Kidney glomerular epithelial cell (primary cell): Measurements from ENCODE around the gene PLAU.
"Not testable (repeated sequence)": the region's sequence is repeated elsewhere in the genome, so short reads cannot be mapped to it uniquely, and the experiment has no call there.

Source experiments
- DNase-seq: peaks from one replicate; lab custom pipeline; 2025; lab: John Stamatoyannopoulos, UW

The PLAU gene

GRCh38 chr10:73898730-73899410 lies 12.1 kb upstream of the PLAU start:
- DNase-seq, result no peak

DNA sequence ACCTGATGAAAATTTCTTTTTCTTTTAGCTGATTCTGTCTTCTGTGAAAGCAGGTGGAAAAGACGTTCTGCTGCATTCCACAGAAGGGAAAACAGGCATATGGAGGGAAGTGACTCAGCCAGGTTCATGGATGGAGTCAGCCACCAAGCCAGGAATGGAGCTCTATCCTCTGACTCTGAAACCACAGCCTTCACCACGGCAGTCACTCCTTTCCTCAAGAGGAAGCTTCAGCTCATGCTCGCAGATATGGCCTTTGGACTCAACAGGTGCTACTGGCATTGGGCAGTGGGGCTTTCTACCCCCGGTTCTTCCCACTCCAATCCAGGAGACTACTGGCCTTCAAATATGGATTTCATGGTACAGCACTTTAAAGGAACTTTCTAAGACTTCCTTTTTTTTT lies 11.5 kb upstream of the PLAU start:
- DNase-seq, result peak; percentile 82

DNA sequence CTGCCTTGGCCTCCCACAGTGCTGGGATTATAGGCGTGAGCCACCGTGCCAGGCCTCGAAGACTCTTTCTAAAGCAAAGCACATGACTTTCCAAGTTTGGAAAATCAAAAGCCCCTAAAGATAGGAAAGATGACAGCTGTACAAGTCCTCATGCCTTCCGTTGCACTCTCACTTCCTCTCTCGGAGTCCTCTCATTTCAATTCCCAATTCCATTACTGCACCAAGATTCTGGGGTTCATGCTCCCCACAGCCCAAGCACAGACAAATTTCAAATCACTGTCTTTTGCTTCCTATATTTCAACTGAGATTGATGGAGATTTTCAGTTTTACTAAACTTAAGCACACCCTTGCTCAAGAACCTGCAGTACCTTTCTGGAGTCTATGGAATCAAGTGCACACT lies 10.9 kb upstream of the PLAU start:
- no peak for DNase-seq

DNA sequence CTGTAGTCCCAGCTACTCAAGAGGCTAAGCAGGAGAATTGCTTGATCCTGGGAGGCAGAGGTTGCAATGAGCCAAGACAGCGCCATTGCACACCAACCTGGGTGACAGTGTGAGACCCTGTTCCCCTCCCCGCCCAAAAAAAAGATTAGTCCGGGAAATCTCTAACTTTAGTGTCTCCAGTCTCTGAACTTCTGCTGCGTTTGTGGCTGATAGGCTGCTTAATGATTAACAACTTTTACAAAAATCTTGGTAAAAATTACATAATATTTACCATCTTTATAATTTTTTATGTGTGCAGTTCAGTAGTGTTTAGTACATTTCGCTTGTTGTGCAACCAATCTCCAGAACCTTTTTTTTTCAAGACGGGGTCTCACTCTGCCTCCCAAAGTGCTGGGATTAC lies 9.7 kb upstream of the PLAU start:
- DNase-seq, result no peak

DNA sequence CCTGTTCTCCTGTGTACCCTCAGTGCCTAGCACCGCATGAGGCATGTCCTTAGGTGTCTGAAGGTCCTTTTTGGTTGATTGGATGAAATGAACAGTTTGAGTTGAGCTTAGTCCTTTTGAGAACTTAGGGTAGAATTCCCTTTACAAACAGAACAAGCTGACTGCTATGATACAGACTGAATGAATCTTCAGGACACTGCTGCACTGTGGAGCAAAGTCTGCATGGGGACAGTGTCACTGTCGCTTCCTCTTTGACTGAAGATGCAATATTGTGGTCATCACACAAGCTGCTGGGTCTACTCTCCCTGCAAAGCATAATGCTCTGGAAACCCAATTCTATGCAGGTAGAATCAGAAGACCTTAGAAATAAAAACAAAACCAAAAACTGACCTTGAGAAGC lies 8.6 kb upstream of the PLAU start:
- no peak for DNase-seq

- DNase-seq, result no peak
Measured at GRCh38 chr10:73905256-73906020, 5.5 kb upstream of the PLAU start.

- DNase-seq, result peak; percentile 89
Measured at GRCh38 chr10:73906524-73907447, 4.1 kb upstream of the PLAU start.

DNA sequence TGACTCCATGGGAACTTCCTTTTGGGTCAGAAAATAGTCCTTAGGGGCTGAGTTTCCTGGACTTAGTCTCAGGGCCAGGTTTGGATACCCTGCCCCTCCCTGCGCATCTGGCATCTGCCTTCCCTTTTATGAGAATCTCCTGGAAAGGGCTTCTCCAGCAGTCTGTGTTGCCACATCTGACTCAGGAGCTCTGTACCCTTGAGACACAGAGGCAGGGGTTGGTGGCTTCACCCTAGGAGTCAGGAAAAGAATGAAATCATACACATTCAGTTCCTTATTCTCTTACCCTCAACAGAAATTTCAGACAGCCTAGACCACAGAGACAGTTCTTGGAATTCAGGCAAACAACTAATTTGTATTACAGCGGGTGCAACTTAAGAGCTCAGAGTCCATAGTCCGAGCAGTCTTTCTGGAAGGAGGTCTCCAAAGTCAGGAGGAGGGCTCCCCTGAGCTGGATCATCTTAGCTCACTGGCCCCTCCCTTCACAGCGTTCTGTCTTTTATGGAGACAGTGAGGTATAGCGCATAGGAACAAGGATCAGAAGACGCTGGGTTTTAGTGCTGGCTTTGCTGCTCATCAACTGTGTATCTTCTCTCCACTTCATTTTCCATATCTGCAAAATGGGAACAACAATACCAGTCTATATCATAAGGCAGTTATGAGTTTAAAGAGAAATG lies 3.0 kb upstream of the PLAU start:
- peak; percentile 8 for DNase-seq

DNA sequence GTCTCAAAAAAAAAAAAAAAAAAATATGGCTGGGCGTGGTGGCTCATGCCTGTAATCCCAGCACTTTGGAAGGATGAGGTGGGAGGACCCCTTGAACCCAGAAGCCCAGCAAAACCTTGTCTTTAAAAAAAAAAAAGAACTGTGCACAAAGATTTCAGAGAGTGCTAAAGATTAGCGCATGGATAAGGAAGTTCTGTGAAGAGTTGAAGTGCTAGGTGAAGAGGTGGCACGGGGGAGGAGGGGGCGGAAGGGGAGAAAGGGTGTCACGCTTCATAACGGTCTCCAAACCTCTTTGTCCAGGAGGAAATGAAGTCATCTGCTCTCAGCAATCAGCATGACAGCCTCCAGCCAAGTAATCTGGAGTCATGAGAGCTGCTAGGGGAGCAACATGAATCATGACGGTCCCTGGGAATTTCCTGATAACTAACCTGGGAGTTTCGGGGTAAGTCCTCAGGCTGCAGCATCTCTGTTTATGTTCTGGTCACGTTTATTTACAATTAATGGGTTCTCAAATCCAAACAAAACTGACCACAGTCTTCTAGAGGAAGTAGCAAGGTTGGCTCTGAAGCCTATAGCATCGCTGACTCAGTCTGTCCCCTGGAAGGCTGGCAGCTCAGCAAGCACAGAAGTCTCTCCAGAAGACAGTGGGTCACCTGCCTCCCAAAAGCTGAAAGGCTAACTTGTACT lies 1.9 kb upstream of the PLAU start:
- DNase-seq, result peak; percentile 95

DNA sequence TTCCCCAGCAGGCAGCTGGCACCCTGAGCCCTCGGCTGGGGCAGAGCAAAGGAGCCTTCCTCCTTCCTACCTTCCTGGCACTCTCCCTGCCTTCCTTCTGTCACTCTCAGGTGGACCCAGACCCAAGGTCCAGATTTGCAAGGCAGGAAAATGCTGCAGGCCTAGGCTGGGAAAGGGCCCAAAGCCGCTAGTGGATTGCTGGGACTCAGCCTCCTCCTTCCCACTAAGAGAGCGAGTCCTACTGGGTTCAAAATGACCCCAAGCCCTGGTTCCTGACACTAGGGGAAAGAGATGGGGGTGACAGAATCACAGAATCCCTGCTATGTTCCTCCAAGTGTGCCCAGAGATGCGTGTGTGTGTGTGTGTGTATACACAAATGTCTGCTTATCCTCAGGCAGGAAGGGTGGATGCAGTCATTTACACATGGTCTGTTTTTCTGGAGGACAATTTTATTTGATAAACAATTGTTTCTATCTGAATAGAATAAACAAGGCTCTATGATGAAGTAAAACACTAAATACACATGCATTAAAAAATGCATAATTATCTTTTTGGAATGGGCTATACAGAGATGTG lies 1.3 kb upstream of the PLAU start:
- DNase-seq, result no peak

- no peak for DNase-seq
Measured at GRCh38 chr10:73910401-73910763, 550 bp upstream of the PLAU start.

GRCh38 chr10:73911553-73912004 lies 647 bp downstream of the PLAU start:
- no peak for DNase-seq

DNA sequence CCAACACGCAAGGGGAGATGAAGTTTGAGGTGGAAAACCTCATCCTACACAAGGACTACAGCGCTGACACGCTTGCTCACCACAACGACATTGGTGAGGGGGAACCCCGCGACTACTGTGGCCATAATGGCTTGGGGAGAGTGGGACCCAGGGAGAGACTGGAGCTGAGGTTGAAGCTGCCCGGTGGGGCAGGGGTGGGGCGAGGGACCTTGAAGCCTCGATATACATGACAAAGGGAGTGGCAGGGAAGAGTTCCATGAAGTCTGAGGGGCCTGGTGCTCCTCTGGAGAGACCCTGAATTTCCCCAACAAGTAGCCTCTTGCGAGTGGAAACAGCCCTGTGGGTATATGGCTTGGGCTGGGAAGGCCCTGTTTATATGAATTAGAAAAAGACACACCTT lies 3.1 kb downstream of the PLAU start:
- DNase-seq, result no peak

GRCh38 chr10:73915206-73915851 lies 4.4 kb downstream of the PLAU start:
- no peak for DNase-seq

DNA sequence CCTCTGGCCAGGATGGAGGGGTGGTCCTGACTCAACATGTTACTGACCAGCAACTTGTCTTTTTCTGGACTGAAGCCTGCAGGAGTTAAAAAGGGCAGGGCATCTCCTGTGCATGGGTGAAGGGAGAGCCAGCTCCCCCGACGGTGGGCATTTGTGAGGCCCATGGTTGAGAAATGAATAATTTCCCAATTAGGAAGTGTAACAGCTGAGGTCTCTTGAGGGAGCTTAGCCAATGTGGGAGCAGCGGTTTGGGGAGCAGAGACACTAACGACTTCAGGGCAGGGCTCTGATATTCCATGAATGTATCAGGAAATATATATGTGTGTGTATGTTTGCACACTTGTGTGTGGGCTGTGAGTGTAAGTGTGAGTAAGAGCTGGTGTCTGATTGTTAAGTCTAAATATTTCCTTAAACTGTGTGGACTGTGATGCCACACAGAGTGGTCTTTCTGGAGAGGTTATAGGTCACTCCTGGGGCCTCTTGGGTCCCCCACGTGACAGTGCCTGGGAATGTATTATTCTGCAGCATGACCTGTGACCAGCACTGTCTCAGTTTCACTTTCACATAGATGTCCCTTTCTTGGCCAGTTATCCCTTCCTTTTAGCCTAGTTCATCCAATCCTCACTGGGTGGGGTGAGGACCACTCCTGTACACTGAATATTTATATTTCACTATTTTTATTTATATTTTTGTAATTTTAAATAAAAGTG lies 6.0 kb downstream of the PLAU start:
- DNase-seq, result no peak

- DNase-seq, result no peak
Measured at GRCh38 chr10:73917566-73918305, 6.8 kb downstream of the PLAU start.

DNA sequence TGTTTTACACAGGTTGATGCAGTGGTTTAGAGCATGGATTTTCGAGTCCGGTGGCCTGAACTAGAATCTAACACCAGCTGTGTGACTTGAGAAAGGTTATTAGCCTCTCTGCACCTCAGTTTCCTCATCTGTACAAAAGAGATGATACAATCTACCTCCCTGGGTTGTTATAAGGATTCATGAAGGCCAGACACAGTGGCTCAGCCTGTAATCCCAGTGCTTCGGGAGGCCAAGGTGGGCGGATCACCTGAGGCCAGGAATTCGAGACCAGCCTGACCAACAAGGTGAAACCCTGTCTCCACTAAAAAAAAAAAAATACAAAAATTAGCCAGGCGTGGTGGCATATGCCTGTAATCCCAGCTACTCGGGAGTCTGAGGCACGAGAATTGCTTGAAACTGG lies 8.5 kb downstream of the PLAU start:
- DNase-seq, result not testable (repeated sequence)

- no peak for DNase-seq
Measured at GRCh38 chr10:73920089-73920488, 9.2 kb downstream of the PLAU start.
